Measurements from ENCODE around the gene ASL. TPM values are rescaled to one million over a fixed set of nuclear protein-coding genes. Genes with fewer than 3 reads are reported as not detected.
"Not testable (repeated sequence)": the region's sequence is repeated elsewhere in the genome, so short reads cannot be mapped to it uniquely, and the experiment has no call there.

ASL gene
- polyA plus RNA-seq, 3 donors: 30.7 to 38.1 (median 36.1) TPM

DNA sequence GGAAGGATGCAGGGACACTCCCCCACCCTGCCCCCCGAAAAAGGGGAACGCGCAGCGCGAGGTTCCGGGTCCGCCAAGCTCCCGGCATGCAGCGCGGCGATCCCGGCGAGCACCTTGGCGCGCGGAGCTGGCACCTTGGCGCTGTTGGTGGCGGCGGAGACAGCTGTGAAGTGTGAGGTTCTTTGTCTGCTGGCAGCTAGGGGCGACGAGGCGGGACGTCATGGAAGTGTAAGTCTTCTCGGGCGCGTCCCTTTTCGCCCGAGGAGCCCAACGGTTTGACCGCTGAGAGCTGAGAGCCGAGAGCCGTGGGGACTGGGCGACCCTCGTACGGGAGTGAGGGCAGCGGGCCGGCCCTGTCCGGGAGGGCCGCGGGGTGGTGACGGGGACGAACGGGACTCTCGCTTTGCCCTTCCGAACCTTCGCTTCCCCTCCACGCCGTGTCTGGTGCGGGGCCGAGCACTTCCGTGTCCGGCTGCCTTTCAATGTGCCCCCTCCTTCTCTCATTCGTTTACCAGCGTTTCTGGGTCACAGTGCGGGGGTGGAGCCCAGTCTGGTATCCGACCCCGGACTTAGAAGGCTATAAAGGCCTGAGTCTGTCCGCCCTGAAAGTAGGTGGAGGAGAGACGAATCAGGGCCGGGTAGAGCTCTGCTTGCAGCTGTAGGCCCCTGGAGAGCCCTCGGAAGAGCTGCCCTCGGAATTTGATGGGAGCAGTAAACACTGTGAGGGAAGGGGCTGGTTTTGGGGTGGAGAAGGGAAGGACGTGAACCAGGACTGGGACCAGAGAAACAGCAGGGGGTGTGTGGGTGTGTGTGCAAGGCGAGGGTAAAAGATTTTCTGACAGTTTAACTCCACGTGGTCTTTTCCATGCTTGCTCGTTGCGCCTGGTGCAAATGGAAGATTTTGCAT is 39.4 kb downstream of the ASL start, which contains the start of gene CRCP:
Gene CRCP, plus strand, starts transcription at position 105 of the 907 bp plus-strand sequence. Its CDS starts 116 bp downstream, at position 221.
- DNase-seq: peak; percentile 76

DNA sequence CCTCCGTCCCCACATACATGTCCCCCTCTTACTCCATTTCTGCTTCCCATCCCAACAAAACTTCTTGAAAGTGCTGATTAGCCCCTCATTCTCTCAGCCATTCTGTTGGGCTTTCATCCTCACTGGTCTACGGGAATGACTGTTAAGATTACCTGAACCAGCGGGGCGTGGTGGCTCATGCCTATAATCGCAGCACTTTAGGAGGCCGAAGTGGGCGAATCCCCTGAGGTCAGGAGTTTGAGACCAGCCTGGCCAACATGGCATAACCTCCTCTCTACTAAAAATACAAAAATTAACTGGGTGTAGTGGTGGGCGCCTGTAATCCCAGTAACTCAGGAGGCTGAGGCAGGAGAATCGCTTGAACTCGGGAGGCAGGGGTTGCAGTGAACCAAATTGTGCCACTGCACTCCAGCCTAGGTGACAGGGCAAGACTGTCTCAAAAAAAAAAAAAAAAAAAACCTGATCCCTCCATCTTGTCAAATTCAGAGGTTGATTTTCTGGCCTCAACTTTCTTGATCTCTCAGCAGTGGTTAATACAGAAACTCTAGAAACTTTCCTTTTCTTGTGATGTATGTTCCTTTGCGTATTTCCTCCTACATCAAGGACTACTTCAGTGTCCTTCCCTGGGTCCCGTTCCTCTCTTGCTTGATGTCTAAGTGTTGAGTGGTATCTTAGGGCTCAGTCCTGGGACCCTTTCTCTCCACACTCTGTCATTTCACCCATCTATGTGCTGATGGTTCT is 41.2 kb downstream of the ASL start:
- DNase-seq: not testable (repeated sequence)

DNA sequence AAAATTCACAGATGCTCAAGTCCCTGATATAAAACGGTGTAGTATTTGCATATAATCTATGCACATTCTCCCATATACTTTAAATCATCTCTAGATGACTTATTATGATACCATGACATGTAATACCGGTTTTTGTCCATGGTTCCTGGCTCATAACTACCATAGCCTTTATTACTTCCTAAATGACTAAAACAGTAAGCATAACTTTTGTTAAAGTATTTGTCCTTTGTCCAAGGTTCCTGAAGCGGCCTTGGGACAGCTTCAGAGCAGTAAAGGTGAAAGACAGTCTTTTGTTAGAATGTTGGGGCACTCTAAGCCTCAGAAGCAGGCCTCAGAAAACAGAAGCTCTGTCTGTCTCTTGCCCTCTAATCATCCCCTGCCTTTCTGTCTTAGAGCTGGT is 43.0 kb downstream of the ASL start:
- no peak for DNase-seq

DNA sequence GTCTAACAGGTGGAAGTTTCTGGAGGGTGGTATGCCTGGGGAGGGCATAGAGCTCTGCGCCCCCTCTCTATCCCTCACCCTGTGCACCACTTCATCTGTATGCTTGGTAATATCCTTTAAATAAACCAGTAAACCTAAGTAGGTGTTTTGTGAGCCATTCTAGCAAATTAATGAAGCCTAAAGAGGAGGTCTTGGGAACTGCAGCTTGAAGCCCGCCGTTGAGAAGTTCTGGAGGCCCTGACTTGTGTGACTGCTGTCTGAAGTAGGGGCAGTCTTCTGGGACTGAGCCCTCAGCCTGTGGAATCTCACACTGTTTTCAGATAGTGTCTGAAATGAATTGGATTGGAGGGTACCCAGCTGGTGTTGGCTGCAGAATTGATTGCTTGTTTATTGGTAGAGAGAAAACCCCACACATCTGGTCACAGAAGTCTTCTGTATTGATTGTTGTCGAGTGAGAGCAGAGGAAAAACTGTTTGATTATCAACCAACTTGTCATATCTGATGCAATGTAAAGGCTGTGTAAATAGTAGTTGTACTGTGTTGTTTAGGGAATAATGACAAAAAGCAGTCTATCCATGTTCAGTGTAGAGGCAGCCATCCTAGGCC is 43.7 kb downstream of the ASL start:
- no peak for DNase-seq

DNA sequence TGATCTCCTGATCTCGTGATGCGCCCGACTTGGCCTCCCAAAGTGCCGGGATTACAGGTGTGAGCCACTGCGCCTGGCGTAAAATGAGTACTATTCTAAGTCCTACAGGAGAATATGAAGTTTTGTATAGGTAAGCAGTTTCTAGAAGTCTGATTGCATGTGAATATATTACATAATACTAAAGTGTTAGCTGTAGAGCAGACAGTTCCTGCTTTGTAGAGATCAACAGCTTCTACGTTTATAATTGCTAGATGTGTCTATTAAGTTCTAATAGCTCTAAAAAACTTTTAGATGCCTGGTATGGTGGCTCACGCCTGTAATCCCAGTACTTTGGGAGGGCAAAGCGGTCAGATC is 47.5 kb downstream of the ASL start:
- no peak for DNase-seq

DNA sequence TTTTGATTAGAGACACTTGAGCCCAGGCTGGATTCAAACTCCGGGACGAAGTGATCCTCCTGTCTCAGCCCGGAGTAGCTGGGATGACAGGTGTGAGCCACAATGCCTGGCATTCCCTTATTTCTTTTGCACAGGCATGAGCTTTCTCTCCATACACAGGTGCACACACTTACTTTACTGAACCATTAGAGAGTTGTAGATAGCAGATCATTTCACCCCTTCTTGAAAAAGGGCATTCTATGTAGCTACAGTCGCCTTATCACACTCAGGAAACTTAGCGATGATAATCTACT is 48.9 kb downstream of the ASL start:
- not testable (repeated sequence) for DNase-seq

DNA sequence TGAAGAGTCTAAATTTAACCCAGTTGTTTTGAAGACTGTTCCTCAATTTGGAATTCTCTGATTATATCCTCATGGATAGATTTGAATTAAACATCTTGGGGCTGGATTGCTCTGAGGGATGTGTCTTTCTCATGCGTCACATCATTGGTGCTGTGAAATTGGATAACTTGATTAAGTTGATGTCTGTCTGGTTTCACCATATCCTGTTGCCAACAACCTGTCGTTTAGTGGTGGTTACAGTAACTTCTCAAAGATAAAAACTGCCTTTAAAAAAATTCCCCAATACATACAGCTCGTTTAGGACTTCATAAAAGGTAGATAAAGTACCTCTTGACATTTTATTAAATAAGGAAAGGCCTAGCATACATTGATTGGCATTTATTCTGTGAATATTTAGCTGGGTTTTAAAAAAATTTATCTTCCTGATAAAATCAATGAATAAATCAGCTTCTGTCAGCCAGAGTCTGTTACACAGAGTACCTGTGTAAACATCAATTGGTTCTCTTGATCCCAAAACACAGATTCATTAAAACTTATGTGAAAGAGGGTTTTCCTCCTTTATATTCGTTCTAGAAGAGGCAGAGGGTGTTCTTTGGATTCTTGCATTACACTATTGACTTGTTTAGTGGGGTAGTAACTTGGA is 49.6 kb downstream of the ASL start:
- DNase-seq: no peak

DNA sequence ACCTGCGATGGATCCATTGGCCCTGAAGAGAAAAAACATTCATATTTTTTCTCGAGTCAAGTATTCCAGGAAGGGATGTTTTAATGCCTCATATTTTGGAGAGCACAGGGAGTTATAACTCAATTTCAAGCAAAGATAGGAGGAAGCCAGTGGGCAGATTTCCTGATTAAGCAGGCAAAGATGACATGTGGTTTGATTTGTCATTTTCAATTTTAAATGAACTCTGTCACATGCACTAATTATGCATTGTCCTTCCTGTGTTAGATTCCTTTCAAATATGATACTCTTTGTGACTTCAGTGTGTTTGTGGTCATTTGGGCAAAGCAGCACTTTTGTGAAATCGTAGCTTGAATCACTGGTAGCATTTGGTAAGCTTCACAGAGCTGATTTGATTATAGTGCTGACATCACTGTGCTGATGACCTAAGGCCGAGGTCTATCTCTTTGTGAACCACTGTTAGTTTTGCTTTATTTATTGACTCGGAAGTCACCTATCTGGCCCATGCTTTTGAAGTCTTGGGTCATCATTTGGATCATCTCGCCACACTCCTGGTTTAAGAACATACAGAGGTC is 50.2 kb downstream of the ASL start:
- DNase-seq: not testable (repeated sequence)

DNA sequence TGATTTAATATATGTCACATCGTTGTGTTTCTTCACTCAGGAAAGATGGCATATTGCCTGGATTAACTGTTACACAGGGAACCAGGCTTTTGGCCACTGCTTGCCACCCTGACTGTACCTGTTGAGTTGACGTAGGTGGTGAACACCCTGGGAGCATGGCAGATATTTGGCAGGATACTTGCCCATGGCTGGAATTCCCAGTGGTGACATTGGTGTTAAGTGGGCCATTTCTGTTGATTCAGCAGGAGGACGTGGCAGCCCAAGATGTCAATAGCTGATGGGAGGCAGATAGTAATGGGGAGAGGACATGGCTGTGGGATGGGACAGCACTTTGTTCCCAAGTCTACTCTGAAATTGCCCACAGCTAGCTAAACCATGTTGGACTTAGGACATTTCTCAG is 51.6 kb downstream of the ASL start:
- DNase-seq: not testable (repeated sequence)

DNA sequence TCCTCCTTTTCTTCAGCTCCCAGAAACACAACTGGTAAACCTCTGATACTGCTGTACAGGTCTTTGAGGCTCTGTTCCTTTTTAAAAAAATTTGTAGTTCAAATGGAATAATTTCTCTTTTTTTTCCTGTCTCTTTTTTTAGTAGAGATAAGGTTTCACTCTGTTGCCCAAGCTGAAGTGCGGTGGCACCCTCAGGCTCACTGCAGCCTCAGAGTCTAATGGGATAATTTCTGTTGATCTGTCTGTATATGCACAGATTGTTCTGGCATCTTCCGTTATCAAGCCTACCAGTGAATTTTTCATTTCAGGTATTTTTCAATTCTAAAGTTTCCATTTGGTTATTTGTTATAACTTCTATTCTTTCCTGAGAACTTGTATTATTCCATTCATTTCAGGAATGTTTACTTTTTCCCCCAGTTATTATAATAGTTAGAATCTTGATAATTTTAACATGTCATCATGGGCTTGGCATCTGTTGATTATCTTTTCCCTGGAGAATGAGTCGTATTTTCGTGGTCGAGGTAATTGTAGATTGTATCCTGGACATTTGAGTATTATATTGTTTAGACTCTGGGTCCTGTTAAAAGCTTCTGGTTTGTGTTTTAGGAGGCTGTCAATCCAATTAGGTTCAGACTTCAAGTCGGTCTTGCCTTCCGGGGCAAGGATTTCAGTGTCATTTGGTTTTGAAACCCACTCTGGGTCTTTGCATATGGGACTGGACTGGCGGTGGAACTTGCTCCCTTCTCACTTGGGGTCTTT is 63.6 kb downstream of the ASL start:
- no peak for DNase-seq

DNA sequence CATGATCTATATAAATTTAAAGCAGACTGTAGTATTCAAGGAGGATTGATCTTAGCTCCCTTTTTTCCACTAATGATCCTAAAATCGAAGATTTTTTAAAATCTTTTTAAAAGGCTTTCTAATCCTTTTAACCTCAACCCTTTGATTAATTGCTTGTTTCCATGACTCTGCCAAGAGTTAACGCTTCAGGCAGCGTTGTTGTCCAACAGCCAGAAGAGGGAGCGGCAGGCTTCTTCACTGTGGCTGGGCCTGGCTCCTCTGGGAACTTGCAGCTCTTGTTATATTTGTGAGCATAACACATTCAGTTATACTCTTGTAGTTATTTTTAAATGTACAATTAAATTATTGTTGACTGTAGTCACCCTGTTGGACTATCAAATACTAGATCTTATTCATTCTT is 65.3 kb downstream of the ASL start:
- peak; percentile 71 for DNase-seq

DNA sequence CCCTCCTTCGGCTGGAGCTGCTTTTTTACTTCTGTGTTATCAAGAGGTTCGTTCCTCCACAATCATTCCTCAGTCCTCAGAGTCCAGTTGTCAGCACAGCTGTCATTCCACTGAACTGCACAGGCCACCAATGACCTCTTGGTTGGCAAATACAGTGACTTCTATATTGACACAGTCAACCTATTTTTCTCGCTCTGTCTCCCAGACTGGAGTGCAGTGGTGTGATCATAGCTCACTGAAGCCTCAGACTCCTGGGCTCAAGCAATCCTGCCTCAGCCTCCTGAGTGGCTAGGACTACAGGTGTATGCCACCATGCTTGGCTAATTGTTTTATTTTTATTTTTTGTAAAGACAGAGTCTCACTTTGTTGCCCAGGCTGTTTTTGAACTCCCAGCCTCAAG is 66.7 kb downstream of the ASL start:
- DNase-seq: no peak

DNA sequence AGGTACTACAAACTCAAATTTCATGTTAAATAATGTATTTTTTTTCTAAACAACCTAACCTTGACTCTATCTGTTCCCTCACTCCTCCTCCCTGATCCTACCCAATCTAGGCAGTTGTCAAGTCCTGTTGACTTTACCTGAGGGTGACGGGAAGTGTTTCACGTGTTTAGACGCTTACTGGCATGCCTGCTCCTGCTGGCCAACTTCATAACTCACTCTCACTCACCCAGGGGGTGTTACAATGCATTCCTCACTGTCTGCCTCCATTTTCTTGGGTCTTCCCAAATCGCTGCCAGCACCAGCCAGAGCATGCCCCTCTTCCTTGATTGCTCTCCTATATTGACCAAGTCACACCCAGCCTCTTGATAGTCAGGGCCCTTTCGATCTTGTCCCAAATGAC is 67.4 kb downstream of the ASL start:
- no peak for DNase-seq

Other genes starting within 250 kb of the ASL start
- gene VKORC1L1, start 202.7 kb upstream of the ASL start, polyA plus RNA-seq (ENCODE audit: insufficient read length in 3 of 3): 10 to 100 TPM; 24.3 to 30.6 (median 26.9) TPM
- gene GUSB, start 93.6 kb upstream of the ASL start, polyA plus RNA-seq (ENCODE audit: insufficient read length in 3 of 3): 10 to 100 TPM; 76.7 to 78.9 (median 77.8) TPM
- 10 to 100 TPM; 25.3 to 34.8 (median 33.3) TPM for gene CRCP, start 39.0 kb downstream of the ASL start, polyA plus RNA-seq (ENCODE audit: insufficient read length in 3 of 3)
- 10 to 100 TPM; 37.3 to 43.7 (median 40.3) TPM for gene TPST1, start 129.5 kb downstream of the ASL start, polyA plus RNA-seq (ENCODE audit: insufficient read length in 3 of 3)

Measured in renal pelvis (tissue), 4 donors.